ENCODE data around the gene TRIM37. TPM values are rescaled to one million over a fixed set of nuclear protein-coding genes. Genes with fewer than 3 reads are reported as not detected.
"Not testable (repeated sequence)": the region's sequence is repeated elsewhere in the genome, so short reads cannot be mapped to it uniquely, and the experiment has no call there.

Gene TRIM37
- polyA plus RNA-seq, 3 donors from 2014 or later: 6.0 to 12.5 (median 7.1) TPM

DNA sequence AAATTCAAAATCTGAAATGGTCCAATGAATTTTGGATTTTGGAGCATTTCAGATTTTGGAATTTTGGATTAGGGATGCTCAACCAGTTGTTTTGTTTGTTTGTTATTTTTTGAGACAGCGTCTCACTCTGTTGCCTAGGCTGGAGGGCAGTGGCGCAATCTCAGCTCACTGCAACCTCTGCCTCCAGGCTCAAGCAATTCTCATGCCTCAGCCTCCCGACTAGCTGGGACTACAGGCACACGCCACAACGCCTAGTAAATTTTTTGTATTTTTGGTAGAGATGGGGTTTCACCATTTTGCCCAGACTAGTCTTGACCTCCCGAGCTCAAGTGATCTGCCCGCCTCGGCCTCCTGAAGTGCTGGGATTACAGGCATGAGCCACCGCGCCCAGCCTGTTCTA lies 31.7 kb upstream of the TRIM37 start:
- not testable (repeated sequence) for H3K27ac Mint-ChIP-seq; H3K27me3 Mint-ChIP-seq (ENCODE audit: low read depth in 3 of 3)
- H3K4me1 Mint-ChIP-seq: peaks cover 3 to 13% of the 10 kb centered on the region in 2 donors

DNA sequence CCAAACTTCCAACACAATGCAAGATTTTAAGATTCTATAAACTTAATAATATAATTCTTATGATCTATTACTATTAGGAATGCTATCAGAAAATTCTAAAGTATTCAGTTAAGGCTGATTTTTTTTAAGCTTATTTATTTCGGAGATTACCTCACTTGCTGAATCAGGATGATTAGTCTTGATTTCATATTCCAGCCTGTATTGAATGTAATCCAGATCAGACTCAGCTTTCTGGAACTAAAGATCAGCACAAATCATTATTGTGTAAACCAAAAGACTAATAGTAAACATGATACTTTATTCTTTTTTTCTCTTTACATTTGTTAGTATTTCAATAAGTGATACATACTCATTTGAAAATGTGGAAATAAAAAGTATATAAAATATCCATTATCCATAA lies 24.5 kb upstream of the TRIM37 start:
- Mint-ChIP-seq H3K27ac (no peak overlapping the region), H3K4me1 (peaks cover 3 to 7% of the 10 kb centered on the region in 2 donors), H3K36me3 (peaks cover 0 to 11% (median 0%) of the 10 kb centered on the region in 3 donors), H3K27me3 (ENCODE audit: low read depth in 3 of 3) (peaks cover 0 to under 1% (median 0%) of the 10 kb centered on the region in 3 donors), H3K9me3 (no peaks in the 10 kb centered on the region), H3K4me3 (no peak overlapping the region)
- no peak for DNase-seq

More for the DNA sequence above, 31.7 kb upstream of the TRIM37 start:
- H3K4me3 Mint-ChIP-seq, DNase-seq, H3K36me3 Mint-ChIP-seq, H3K9me3 Mint-ChIP-seq: not testable (repeated sequence)

DNA sequence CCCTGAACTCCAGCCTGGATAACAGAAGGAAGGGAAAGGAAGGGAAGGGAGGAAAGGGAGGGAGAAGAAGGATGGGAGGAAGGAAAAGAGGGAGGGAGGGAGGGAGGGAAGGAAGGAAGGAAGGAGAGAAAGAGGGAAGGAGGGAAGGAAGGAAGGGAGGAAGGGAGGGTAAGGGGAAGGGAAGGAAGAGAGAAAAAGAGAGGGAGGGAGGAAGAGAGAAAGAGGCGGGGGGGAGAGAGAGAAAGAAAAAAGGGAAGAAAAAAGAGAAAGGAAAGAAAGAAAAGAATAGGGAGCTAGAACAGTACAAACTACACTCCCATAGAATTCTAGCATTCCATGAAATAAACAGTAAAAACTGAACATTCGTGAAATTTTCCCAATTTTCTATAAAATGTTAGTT lies 23.1 kb upstream of the TRIM37 start:
- Mint-ChIP-seq H3K27me3 (ENCODE audit: low read depth in 3 of 3) (no peaks in the 10 kb centered on the region), H3K27ac (no peak overlapping the region), H3K4me3 (no peak overlapping the region), H3K4me1 (peaks cover under 1 to 7% of the 10 kb centered on the region in 2 donors), H3K9me3 (no peaks in the 10 kb centered on the region), H3K36me3 (peaks cover 0 to 11% (median 0%) of the 10 kb centered on the region in 3 donors)
- DNase-seq: no peak

DNA sequence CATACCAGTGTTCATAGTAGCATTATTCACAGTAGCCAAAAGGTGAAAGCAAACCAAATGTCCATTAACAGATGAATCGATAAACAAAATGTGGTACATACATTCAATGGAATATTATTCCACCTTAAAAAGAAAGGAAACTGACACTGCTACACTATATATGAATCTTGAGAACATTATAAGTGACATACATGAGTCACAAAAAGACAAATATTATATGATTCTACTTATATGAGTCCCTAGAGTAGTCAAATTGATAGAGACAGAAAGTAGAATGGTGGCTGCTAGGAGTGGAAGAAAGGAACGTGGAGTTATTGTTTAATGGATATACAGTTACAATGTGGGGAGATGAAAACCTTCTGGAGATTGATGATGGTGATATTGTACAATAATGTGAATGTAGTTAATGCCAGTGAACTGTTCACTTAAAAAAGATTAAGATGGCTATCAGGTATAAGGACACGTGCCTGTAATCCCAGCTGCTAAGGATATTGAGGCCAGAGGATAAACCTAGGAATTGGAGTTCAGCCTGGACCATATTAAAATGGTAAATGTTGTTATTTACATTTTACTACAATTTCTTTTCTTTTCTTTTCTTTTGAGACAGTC lies 20.2 kb upstream of the TRIM37 start:
- Mint-ChIP-seq H3K36me3 (peaks cover 0 to 13% (median 0%) of the 10 kb centered on the region in 3 donors), H3K27me3 (ENCODE audit: low read depth in 3 of 3) (no peaks in the 10 kb centered on the region), H3K27ac (no peak overlapping the region), H3K4me1 (no peaks in the 10 kb centered on the region), H3K9me3 (peaks cover 0 to 2% (median 0%) of the 10 kb centered on the region in 6 donors), H3K4me3 (no peak overlapping the region)
- no peak for DNase-seq

DNA sequence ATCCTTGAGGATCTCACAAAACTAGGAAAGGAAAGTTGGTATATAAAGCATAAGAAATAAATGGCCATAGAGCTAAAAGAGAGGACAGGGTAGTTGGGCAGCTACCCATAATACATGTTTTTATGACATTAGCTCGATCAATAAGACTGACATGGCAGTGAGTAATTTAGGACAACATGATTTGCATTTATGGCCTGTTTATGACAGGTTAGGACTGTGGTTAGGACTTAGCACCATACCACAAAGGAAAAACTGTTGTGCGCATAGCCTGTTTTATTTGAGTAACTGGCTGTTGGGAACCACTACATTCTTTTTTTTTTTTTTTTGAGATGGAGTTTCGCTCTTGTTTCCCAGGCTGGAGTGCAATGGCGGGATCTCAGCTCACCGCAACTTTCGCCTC lies 18.0 kb upstream of the TRIM37 start:
- DNase-seq: no peak
- Mint-ChIP-seq H3K9me3 (peaks cover 0 to 2% (median 0%) of the 10 kb centered on the region in 6 donors), H3K4me1 (no peaks in the 10 kb centered on the region), H3K27ac (peak overlapping the region in 1 of 6 donors; percentile 50), H3K36me3 (peaks cover 0 to 17% (median 0%) of the 10 kb centered on the region in 3 donors), H3K4me3 (no peak overlapping the region), H3K27me3 (ENCODE audit: low read depth in 3 of 3) (no peaks in the 10 kb centered on the region)

DNA sequence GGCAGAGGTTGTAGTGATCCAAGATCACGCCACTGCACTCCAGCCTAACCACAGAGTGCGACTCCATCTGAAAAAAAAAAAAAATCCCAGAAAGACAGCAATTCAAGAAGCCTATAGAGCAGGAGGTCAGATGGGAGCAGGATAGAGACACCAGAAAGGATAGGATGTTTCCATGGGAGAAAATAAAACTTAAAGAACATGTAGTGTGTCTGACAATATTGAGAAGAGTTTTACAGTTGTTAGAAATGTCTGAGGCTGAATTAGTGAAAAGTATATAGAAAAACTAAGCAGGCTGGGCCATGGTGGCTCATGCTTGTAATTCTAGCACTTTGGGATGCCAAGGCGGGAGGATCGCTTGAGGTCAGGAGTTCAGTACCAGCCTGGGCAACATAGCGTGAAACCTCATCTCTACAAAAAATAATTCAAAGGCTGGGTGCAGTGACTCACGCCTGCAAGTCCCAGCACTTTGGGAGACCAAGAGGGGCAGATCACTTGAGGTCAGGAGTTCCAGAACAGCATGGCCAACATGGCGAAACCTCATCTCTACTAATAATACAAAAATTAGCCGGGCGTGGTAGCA lies 15.3 kb upstream of the TRIM37 start:
- Mint-ChIP-seq H3K36me3 (peaks cover 0 to 16% (median 4%) of the 10 kb centered on the region in 3 donors), H3K4me1 (no peaks in the 10 kb centered on the region), H3K9me3 (peaks cover 0 to 2% (median 0%) of the 10 kb centered on the region in 6 donors), H3K4me3 (no peak overlapping the region), H3K27ac (peak overlapping the region in 2 of 6 donors; percentile 10 to 27), H3K27me3 (ENCODE audit: low read depth in 3 of 3) (no peaks in the 10 kb centered on the region)
- no peak for DNase-seq

DNA sequence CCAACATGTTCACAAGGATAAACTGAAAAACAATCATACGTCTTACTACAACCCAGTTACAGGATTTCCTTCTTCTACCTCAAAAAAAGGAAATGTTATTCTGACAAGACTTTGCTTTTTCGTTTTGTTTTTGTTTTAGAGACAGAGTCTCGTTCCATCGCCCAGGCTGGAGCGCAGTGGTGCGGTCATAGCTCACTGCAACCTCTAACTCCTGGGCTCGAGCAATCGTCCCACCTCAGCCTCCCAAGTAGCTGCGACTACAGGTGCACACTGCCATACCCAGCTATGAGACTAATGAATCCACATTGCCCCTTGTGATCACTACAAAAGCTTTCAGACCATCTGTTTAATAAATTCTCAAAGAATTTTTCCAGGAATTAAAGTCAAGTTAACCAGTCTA lies 8.8 kb upstream of the TRIM37 start:
- no peak overlapping the region for H3K4me3 Mint-ChIP-seq
- H3K27ac Mint-ChIP-seq: no peak overlapping the region
- peaks cover 5 to 14% (median 5%) of the 10 kb centered on the region in 3 donors for H3K36me3 Mint-ChIP-seq
- no peaks in the 10 kb centered on the region for H3K27me3 Mint-ChIP-seq (ENCODE audit: low read depth in 3 of 3)
- no peaks in the 10 kb centered on the region for H3K4me1 Mint-ChIP-seq
- no peak for DNase-seq
- H3K9me3 Mint-ChIP-seq: no peaks in the 10 kb centered on the region

DNA sequence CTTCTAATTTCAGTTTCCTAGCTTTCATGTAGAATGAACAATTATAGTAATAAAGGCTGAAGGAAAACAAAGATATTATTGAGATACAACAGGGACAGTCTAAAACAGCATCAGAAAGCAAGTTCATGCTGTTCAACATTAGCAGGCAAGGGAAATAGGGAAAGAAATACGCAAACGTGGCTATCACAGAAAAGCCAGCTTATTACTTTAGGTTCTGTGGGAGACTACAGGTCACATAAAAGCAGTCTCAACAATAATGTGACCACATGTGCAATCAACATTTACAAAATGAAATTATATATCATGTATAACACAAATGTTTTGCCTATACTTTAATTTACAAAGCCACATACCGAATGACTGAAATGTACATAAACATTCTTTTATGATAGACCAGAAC lies 4.9 kb upstream of the TRIM37 start:
- DNase-seq: no peak
- H3K4me3 Mint-ChIP-seq: no peak overlapping the region
- H3K27ac Mint-ChIP-seq: no peak overlapping the region
- H3K27me3 Mint-ChIP-seq (ENCODE audit: low read depth in 3 of 3): peaks cover 3 to 9% (median 3%) of the 10 kb centered on the region in 3 donors
- H3K36me3 Mint-ChIP-seq: peaks cover 0 to 10% (median 5%) of the 10 kb centered on the region in 3 donors
- no peaks in the 10 kb centered on the region for H3K9me3 Mint-ChIP-seq
- peaks cover 10 to 13% of the 10 kb centered on the region in 2 donors for H3K4me1 Mint-ChIP-seq

DNA sequence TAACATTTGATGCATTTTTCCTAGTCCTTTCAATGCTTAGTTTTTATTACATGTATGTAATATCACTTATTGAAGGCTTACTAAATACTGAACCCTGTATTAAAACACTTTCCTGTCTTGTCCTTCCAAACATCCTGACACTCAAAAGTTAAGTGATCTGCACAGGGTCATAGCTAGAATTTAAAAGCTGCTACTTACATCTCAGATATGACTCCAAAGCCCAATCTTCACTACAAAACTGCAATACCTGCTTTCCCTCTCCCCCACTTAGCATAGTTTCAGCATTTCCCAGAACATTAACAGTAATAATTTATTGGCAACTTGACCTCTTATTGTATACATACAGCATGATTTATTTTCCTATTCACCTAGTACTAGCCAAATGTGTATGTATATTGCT lies 4.3 kb upstream of the TRIM37 start:
- no peak for DNase-seq
- Mint-ChIP-seq H3K9me3 (no peaks in the 10 kb centered on the region), H3K4me1 (peaks cover 13 to 16% of the 10 kb centered on the region in 2 donors)

DNA sequence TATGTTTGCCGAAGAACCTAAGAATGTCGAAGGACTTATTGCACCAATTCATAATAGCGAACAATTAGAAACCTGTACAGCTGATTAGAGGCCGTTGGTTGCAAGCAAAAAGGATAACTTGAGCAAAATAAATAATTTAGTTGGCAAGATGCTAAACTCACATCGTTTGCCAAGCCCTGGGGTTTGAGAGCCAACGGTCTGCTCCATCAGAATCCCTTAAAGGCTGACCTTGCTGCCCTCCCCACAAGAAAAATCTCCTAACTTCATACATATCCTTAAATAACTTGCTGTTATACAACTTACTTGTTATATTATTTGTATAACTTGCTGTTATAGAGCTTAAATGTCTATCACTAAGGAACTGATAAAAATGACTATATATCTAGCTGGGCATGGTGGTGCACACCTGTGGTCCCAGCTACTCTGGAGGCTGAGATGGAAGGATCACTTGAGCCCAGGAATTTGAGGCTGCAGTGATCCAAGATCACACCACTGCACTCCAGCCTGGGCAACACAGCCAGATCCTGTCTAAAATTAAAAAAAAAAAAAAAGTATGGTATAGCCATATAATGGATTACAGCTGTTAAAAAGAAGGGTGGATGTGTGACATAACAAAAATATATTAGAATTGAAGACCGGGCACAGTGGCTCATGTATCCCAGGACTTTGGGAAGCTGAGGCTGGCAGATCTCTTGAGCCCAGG lies 1.9 kb upstream of the TRIM37 start:
- Mint-ChIP-seq H3K36me3 (peaks cover 0 to 5% (median 4%) of the 10 kb centered on the region in 3 donors), H3K4me1 (peaks cover 23 to 38% of the 10 kb centered on the region in 2 donors), H3K27me3 (ENCODE audit: low read depth in 3 of 3) (peaks cover 3 to 11% (median 6%) of the 10 kb centered on the region in 3 donors), H3K9me3 (no peaks in the 10 kb centered on the region), H3K27ac (peak overlapping the region in 1 of 6 donors; percentile 36), H3K4me3 (peak overlapping the region in 3 of 5 donors; percentile 3 to 38 (median 6))
- DNase-seq: no peak

More for the DNA sequence above, 4.3 kb upstream of the TRIM37 start:
- Mint-ChIP-seq H3K27ac (peak overlapping the region in 1 of 6 donors; percentile 16), H3K4me3 (no peak overlapping the region), H3K36me3 (peaks cover 0 to 10% (median 5%) of the 10 kb centered on the region in 3 donors), H3K27me3 (ENCODE audit: low read depth in 3 of 3) (peaks cover 3 to 9% (median 4%) of the 10 kb centered on the region in 3 donors)

DNA sequence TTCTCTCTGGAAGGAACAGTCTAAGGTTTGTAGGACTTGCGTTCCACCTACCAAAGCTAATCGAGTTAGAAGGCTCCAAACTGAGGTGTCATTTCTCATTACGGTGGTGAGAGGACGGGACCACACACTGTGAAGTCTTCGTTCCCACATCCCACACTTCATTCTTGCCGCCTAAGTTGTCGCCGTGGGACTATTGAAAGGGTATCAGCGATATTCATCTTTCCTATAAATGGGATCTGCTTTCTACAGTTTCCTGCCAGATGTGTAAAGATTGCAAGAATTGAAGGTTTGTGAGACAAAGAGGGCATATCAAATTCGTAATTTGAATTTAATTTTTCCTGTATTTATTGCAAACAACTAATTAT lies 608 bp upstream of the TRIM37 start:
- Mint-ChIP-seq H3K27me3 (ENCODE audit: low read depth in 3 of 3) (peaks cover 3 to 11% (median 6%) of the 10 kb centered on the region in 3 donors), H3K27ac (peak overlapping the region in 5 of 6 donors; percentile 70 to 92 (median 85)), H3K4me3 (peak overlapping the region; percentile 91 to 94 (median 92)), H3K36me3 (peaks cover 0 to 5% (median 4%) of the 10 kb centered on the region in 3 donors), H3K9me3 (no peaks in the 10 kb centered on the region), H3K4me1 (peaks cover 24 to 41% of the 10 kb centered on the region in 2 donors)
- no peak for DNase-seq

DNA sequence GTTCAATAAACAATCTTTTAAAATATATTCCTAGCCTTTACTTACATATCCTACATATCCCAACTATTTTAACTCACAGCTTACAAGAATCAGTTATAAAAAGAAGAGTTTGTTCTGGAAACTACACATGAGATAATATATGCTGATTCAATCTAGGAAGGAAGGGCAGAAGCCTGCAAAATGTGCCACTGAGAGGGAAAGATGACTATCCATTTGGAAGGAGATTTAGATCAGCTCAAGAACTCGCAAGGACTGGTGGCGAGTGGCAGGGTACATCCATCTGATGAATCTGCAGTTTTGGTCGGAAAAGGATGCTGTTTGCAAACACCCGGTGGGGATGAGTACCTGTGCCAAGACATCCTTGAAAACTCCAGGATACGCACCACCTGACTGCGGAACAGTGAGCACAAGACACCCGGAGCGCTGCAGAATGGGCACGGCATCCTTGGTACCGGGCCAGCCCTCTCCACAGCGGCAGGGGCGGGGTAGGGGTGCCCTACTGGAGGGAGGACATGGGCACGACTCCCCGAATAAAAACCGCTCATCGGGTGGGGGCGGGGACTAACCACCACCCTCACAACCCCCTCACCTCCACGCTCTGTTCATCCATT lies 723 bp downstream of the TRIM37 start:
- Mint-ChIP-seq H3K9me3 (no peaks in the 10 kb centered on the region), H3K27me3 (ENCODE audit: low read depth in 3 of 3) (peaks cover 3 to 11% (median 6%) of the 10 kb centered on the region in 3 donors), H3K4me1 (peaks cover 24 to 47% of the 10 kb centered on the region in 2 donors), H3K4me3 (peak overlapping the region; percentile 91 to 94 (median 92)), H3K27ac (peak overlapping the region; percentile 70 to 92 (median 85)), H3K36me3 (no peaks in the 10 kb centered on the region)
- peak in 2 of 3 donors; percentile 0 to 66 for DNase-seq

DNA sequence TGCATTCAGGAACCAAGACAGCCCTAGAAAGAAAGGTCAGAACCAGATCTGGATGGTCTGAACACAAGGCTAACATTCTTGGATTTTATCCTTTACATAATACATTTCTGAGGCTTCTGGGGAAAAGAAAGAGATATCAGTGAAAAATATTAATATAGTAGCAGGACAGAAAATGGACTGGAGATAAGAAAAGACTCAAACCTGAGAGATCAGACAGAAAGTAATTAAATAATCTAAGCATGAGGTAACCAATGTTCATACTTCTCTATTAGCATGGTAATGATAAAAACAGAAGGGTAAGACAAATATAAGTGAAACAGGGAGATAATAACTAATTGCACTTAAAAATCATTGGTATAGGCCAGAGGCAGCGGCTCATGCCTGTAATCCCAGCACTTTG lies 5.5 kb downstream of the TRIM37 start:
- no peak for DNase-seq
- H3K27ac Mint-ChIP-seq: no peak overlapping the region
- peaks cover 5 to 13% (median 7%) of the 10 kb centered on the region in 3 donors for H3K36me3 Mint-ChIP-seq
- peaks cover 0 to 4% (median 1%) of the 10 kb centered on the region in 3 donors for H3K27me3 Mint-ChIP-seq (ENCODE audit: low read depth in 3 of 3)
- H3K9me3 Mint-ChIP-seq: no peaks in the 10 kb centered on the region
- H3K4me1 Mint-ChIP-seq: peaks cover 13 to 39% of the 10 kb centered on the region in 2 donors
- no peak overlapping the region for H3K4me3 Mint-ChIP-seq

Measured in immature natural killer cell (primary cell).